ENCODE measurements around the gene TEX14. TPM values are rescaled to one million over a fixed set of nuclear protein-coding genes. Genes with fewer than 3 reads are reported as not detected.

Gene TEX14
- total RNA-seq, 2 donors from 2014 or later, result not detected

- Histone ChIP-seq H3K4me1 (no peaks in the 10 kb centered on the region), H3K9me3 (no peaks in the 10 kb centered on the region), H3K4me3 (no peak overlapping the region), H3K27me3 (no peaks in the 10 kb centered on the region), H3K27ac (no peak overlapping the region), H3K36me3 (peaks cover 30% of the 10 kb centered on the region)
- no peak for DNase-seq (ENCODE audit: low spot score)
- no peak for TF ChIP-seq CTCF (IDR thresholded peaks at IDR 0.05)
Observed at GRCh38 chr17:58703916-58704286, 12.1 kb upstream of the TEX14 start.

DNA sequence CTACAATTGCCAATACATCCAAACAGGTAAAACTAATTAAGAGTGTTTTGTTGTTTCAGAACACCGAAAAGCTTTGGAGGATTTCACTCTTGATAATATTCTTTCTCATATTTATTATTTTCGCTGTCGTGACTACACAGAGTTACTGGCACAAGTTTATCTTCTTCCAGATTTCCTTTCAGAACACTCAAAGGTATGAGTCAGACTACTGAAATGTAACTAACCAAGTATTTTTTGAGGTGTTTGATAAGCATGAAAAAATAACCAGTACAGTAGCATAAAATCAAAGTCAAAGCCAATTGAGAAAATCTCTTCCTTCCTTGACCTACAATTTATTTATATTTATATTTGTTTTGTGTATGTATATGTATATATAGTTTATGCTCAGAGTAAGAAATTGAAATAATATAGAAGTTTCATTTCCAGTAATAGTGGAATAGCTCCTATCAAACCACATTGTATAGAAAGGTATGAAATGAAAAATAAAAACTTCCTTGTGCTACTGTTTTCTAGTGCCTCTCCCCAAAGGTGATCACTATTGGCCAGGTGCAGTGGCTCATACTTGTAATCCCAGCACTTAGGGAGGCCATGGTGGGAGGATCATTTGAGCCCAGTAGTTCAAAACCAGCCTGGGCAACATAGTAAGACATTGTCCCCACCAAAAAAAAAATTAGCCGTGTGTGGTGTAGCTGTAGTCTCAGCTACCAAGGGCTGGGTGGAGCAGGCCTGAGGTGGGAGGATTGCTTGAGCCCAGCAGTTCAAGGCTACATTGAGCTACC, 11.5 kb upstream of the TEX14 start:
- H3K4me3 ChIP-seq, result no peak overlapping the region
- no peaks in the 10 kb centered on the region for H3K27me3 ChIP-seq
- peaks cover 30% of the 10 kb centered on the region for H3K36me3 ChIP-seq
- DNase-seq (ENCODE audit: low spot score), result no peak
- no peaks in the 10 kb centered on the region for H3K9me3 ChIP-seq
- no peak overlapping the region for H3K27ac ChIP-seq
- no peaks in the 10 kb centered on the region for H3K4me1 ChIP-seq
- TF ChIP-seq CTCF (IDR thresholded peaks at IDR 0.05), result no peak

GRCh38 chr17:58702708-58703107, 10.9 kb upstream of the TEX14 start:
- H3K9me3 ChIP-seq, result no peaks in the 10 kb centered on the region
- no peaks in the 10 kb centered on the region for H3K27me3 ChIP-seq
- TF ChIP-seq CTCF (IDR thresholded peaks at IDR 0.05), result no peak
- no peak for DNase-seq (ENCODE audit: low spot score)
- H3K4me1 ChIP-seq, result no peaks in the 10 kb centered on the region
- peaks cover 30% of the 10 kb centered on the region for H3K36me3 ChIP-seq
- H3K4me3 ChIP-seq, result no peak overlapping the region
- H3K27ac ChIP-seq, result no peak overlapping the region

DNA sequence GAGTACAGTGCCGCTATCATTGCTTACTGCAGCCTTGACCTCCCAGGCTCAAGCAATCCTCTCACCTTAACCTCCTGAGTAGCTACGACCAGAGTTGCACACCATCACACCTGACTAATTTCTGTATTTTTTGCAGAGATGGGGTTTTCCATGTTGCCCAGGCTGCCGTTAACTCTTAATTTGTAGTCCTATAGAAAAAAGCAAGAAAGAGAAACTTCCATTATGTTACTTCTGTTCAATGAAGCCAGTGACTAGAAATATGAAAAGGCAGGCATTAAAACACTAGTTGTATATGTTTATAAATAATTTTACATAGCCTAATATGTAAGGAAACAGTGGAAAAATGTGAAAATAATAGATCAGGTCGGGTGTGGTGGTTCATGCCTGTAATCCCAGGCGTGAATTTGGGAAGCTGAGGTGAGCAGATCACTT, 10.2 kb upstream of the TEX14 start:
- DNase-seq (ENCODE audit: low spot score), result no peak
- no peaks in the 10 kb centered on the region for H3K27me3 ChIP-seq
- H3K36me3 ChIP-seq, result peaks cover 30% of the 10 kb centered on the region

GRCh38 chr17:58699771-58700170, 7.9 kb upstream of the TEX14 start:
- Histone ChIP-seq H3K4me3 (no peak overlapping the region), H3K9me3 (no peaks in the 10 kb centered on the region), H3K27ac (no peak overlapping the region), H3K27me3 (no peaks in the 10 kb centered on the region), H3K4me1 (no peaks in the 10 kb centered on the region), H3K36me3 (peaks cover 30% of the 10 kb centered on the region)
- no peak for DNase-seq (ENCODE audit: low spot score)
- TF ChIP-seq CTCF (IDR thresholded peaks at IDR 0.05), result no peak

More for the DNA sequence above, 10.2 kb upstream of the TEX14 start:
- no peak for TF ChIP-seq CTCF (IDR thresholded peaks at IDR 0.05)
- H3K4me1 ChIP-seq, result no peaks in the 10 kb centered on the region
- H3K27ac ChIP-seq, result no peak overlapping the region
- no peak overlapping the region for H3K4me3 ChIP-seq
- no peaks in the 10 kb centered on the region for H3K9me3 ChIP-seq

DNA sequence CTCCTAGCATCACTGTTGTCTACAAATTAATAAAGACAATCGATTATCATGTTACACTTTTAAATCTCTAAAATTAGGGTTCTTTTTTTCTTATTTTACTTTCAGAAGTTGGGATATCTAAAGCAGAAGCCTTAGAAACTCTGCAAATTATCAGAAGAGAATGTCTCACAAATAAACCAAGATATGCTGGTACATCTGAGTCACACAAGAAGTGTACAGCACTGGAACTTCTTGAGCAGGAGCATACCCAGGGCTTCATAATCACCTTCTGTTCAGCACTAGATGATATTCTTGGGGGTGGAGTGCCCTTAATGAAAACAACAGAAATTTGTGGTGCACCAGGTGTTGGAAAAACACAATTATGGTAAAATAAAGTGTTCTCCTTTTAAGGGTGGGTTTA, 3.0 kb upstream of the TEX14 start:
- TF ChIP-seq CTCF (IDR thresholded peaks at IDR 0.05), result no peak
- Histone ChIP-seq H3K27ac (no peak overlapping the region), H3K27me3 (no peaks in the 10 kb centered on the region), H3K4me3 (no peak overlapping the region), H3K4me1 (peaks cover 0 to 12% of the 10 kb centered on the region in 2 donors), H3K9me3 (no peaks in the 10 kb centered on the region), H3K36me3 (peaks cover 10% of the 10 kb centered on the region)
- no peak for DNase-seq (ENCODE audit: low spot score)

All from right atrium auricular region (tissue), 2 donors.